NCI-H748 treated with DMSO at 0.1 percent for 48 hours (cell line): ENCODE data around the gene RARG.
"Not testable (repeated sequence)": the region's sequence is repeated elsewhere in the genome, so short reads cannot be mapped to it uniquely, and the experiment has no call there.

Source experiments
- DNase-seq: peaks from one replicate; lab custom pipeline; 2025; lab: John Stamatoyannopoulos, UW

The RARG gene

DNA sequence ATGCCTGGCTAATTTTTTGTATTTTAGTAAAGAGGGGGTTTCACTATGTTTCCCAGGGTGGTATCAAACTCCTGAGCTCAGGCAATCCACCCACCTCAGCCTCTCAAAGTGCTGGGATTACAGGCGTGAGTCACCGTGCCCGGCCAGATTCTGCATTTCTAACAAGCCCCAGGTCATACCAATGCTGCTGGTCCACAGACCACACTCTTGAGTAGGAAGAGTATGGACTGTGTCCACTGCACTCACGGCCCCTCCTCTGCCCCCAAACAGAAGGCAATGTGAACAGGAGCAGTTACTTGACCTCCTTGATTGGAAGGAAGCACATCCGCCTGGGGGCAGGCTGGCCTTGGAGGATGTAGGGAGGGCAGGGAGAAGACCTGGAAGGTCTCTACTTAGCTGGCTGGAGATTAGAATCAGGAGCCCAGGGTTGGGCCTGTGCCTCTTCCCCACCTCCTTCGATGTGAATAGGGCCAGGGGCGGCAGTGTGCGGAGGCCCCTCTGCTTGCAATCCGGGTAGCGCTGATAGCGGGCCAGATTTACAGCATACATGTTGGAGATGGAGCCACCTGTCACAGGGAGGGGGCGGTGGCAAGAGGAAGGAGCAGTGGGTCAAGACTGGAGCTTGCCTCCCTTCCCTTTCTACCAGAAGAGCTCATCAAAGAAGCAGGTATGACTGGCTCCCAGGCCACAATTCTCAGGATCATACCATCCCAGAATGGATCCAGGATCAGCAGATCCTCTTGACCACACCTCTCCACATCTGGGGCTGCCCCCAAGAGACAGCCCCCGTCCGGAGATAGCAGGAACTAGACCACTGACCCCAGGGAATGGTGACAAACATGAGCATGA lies 60.9 kb downstream of the RARG start:
- DNase-seq: no peak

DNA sequence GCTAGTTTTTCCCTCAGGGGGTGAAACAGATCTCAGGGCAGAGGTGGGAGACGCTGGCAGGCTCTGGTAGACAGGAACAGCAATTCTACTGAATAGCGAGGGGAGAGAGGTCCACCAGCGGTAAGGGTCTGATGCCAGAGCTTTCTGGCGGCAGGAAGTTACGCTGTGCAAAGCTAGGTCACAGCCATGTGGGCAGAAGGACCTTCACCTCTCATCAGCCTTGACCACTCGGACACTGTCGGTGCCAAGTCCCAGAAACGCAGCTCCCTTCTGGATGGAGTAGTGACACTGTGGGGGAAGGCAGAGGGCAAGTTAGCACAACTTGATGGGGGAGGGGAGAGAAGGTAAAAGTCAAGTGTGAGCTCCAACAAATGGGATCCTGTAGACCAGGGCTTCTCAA lies 61.8 kb downstream of the RARG start:
- no peak for DNase-seq

DNA sequence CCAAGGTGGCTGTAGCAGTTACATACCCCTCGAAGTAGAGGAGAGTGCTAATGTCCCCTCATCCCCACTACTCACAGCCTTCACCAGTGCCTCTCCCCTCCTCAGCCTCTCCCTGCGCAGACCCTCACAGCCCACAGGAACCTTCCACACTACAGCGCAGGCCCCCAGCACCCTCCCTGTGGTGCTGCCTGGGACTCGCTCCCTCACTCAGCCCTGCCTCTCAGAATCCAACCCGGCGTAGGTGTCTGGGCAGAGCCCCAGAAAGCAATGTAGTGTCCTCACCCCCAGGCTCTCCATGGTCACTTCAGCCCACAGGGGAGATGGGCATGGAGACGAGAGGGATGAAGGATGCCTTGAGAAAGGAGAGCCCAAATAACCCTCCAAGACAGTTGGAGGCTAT lies 62.4 kb downstream of the RARG start:
- DNase-seq: no peak

DNA sequence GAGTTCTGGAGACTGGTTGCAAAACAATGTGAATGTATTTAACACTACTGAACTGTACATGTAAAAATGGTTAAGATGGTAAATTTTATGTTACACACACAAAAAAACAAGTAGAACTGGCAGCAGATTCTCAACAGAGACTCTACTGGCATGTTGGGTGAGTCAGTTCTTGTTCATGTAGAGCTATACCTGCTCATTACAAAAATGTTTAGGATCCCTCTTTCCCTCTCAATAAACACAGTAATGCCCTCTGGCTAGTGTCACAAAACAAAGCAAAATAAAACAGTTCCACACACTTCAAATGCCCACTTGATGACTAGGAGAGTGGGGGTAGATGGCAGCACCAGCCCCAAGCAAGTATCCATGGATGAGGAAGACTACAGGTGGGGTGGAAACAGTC lies 65.2 kb downstream of the RARG start:
- no peak for DNase-seq

DNA sequence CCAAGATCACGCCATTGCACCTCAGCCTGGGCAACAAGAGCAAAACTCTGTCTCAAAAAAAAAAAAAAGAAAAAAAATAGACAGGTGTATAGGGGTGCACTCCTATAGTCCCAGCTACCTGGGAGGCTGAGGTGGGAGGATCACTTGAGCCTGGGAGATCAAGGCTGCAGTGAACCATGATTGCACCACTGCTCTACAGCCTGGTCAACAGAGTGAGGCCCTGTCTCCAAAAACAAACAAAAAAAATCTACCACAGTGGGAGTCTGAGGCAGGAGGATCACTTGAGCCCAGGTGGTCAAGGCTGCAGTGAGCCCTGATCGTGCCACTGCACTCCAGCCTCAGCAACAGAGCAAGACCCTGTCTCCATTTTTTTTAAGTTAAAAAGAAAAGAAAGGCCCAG lies 69.0 kb downstream of the RARG start:
- not testable (repeated sequence) for DNase-seq

DNA sequence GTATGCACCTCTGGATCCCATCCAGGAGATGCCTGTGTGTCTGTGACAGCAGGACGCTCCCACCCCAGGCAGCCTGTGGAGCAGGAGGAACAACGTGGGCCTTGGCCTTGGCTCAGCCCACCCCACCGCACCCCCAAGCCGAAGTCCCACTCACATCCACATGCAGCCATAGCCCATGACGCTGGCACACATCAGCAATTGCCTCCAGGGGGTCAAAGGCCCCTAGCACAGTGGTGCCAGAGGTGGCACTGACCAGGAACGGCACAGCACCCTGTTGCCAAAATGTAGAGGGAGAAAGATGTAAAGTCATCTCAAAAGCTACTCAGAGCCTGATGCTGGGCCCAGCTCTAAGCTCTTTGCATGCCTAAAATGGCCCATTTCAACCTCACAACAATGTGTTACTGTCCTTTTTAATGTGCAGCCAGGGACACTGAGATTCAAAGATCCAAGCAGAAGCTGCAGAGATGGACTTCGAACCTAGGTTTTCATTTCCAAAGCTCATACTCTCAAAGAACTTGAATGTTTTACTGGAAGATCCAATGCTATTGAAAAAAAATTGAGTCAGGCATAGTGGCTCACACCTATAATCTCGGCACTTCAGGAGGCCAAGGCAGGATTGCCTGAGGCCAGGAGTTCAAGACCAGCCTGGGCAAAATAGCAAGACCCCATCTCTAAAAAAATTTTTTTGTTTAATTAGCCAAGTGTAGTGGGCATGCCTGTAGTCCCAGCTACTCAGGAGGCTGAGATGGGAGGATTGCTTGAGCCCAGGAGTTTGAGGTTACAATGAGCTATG lies 70.7 kb downstream of the RARG start:
- no peak for DNase-seq

DNA sequence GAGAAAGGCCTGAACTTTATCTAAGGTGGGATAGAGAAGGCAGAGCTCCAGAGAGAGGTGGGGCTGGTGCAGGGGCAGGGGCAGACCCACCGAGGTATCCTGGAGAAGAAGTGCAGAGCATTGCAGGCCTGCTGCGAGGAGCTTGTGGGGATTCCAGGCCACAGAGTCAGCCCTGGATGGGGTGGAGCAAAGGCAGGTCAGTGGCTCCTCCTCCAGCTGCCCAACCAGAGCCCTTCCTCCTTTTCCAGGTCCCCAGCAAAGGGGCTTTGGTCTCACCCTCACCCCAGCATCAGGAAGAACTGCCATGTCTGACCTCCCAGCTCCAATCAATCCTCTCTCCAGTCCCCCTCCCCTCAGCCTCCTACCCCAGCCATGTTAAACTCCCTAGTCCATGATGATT lies 71.3 kb downstream of the RARG start:
- DNase-seq: no peak
